Common myeloid progenitor, CD34-positive (primary cell): Measurements from ENCODE around the gene DCBLD1. TPM values are rescaled to one million over a fixed set of nuclear protein-coding genes. Genes with fewer than 3 reads are reported as not detected.
"Not testable (repeated sequence)": the region's sequence is repeated elsewhere in the genome, so short reads cannot be mapped to it uniquely, and the experiment has no call there.

Experiments used
- CTCF ChIA-PET: fragments of 350-600 bp; sonication (Branson Sonifier 250); formaldehyde crosslinking; loops from one replicate; lab custom pipeline; 2021; ENCODE audit warnings: antibody characterized with exemption; lab: Charles Lee
- POLR2A ChIA-PET: fragments of 350-600 bp; sonication (Branson Sonifier 250); formaldehyde crosslinking; loops from one replicate; lab custom pipeline; 2021; ENCODE audit warnings: antibody characterized with exemption; lab: Charles Lee
- DNase-seq, 3 donors: peaks; one replicate each; pipeline versions ENCODE4 v3.0.0 to v3.0.0-alpha.2; 2013
- H3K27ac ChIP-seq, 2 experiments: 1 replicate in 1 of 2; 2 replicates in 1 of 2; pipeline ENCODE4 v1.7.0; 2013; ENCODE audit warnings: inconsistent platforms in 2 of 2, low read length in 2 of 2, mild to moderate bottlenecking in 2 of 2, low read depth in 1 of 2, moderate library complexity in 1 of 2; ENCODE audit not compliant: severe bottlenecking in 2 of 2, insufficient read depth in 1 of 2, poor library complexity in 1 of 2
- H3K27me3 ChIP-seq, 5 experiments: replicated peaks in 2 of 5; 1 replicate in 3 of 5; 2 replicates in 2 of 5; pipeline versions ENCODE4 v1.6.1 to v1.7.0; 2013; ENCODE audit warnings: low read length in 4 of 5, mild to moderate bottlenecking in 2 of 5, moderate library complexity in 2 of 5, inconsistent platforms in 1 of 5; ENCODE audit not compliant: insufficient read depth in 5 of 5, control insufficient read depth in 4 of 5
- H3K36me3 ChIP-seq, 4 experiments: 1 replicate in 2 of 4; 2 replicates in 2 of 4; pipeline versions ENCODE4 v1.6.1 to v1.7.0; 2013; ENCODE audit warnings: low read length in 3 of 4, control low read depth in 1 of 4, mild to moderate bottlenecking in 1 of 4; ENCODE audit not compliant: control insufficient read depth in 4 of 4, insufficient read depth in 4 of 4
- H3K4me1 ChIP-seq, 4 experiments: 1 replicate in 3 of 4; 2 replicates in 1 of 4; pipeline versions ENCODE4 v1.6.1 to v1.7.1; 2013; ENCODE audit warnings: low read length in 3 of 4, mild to moderate bottlenecking in 3 of 4, control low read depth in 1 of 4, inconsistent platforms in 1 of 4, moderate library complexity in 1 of 4; ENCODE audit not compliant: control insufficient read depth in 4 of 4, insufficient read depth in 4 of 4; ENCODE audit errors: control extremely low read depth in 1 of 4
- H3K4me3 ChIP-seq, 7 experiments: 1 replicate in 4 of 7; 2 replicates in 3 of 7; pipeline versions ENCODE4 v1.5.1 to v1.7.0; 2013; ENCODE audit warnings: mild to moderate bottlenecking in 7 of 7, low read length in 6 of 7, moderate library complexity in 6 of 7, inconsistent platforms in 2 of 7, low read depth in 2 of 7, control low read depth in 1 of 7; ENCODE audit not compliant: insufficient read depth in 4 of 7, control insufficient read depth in 1 of 7; ENCODE audit errors: extremely low read depth in 1 of 7
- H3K9me3 ChIP-seq, 5 experiments: 1 replicate in 4 of 5; 2 replicates in 1 of 5; pipeline versions ENCODE4 v1.6.1 to v1.7.1; 2013; ENCODE audit warnings: low read length in 4 of 5, mild to moderate bottlenecking in 2 of 5, inconsistent platforms in 1 of 5, low read depth in 1 of 5, moderate library complexity in 1 of 5; ENCODE audit not compliant: control insufficient read depth in 4 of 5, insufficient read depth in 2 of 5; ENCODE audit errors: control extremely low read depth in 1 of 5
- WGBS: methylation state at CpG from one replicate; pipeline ENCODE4 v1.1.5; 2013; ENCODE audit not compliant: insufficient coverage; 5-methylcytosine and 5-hydroxymethylcytosine counted together
- polyA plus RNA-seq: library from polyadenylated mRNA; unstranded; fragments of 120-200 nt; gene quantifications from one replicate; pipeline ENCODE4 v1.2.1, GENCODE V29; 2013

The DCBLD1 gene
- polyA plus RNA-seq: 0.41 TPM

- DNase-seq: peak; percentile 47 to 72 (median 62)
- Histone ChIP-seq H3K27ac (no peak within 1 kb of the TSS), H3K4me3 (peak within 1 kb of the TSS; percentile 37 to 86 (median 74)), H3K4me1 (peaks cover 4 to 23% (median 20%) of the 10 kb centered on the region in 4 experiments), H3K36me3 (no peaks in the 10 kb centered on the region), H3K9me3 (no peaks in the 10 kb centered on the region), H3K27me3 (peaks cover 21 to 70% (median 27%) of the 10 kb centered on the region in 5 experiments)
- CTCF ChIA-PET: interaction anchor here (0.8 to 2.2 kb wide), 7 partner anchors 10 to 122 kb away, joined by 3 to 11 read pairs (median 4); no protein-coding TSS in a partner anchor
- POLR2A ChIA-PET: no interaction called here
- WGBS: under 1% methylated on average over 61 of the region's 96 CpGs
Measured at GRCh38 chr6:117482240-117483003, at the start of gene DCBLD1. TSS of gene DCBLD1 (plus strand) at chr6:117482674. CDS start at chr6:117482782, 108 bp downstream.

GRCh38 chr6:117440706-117441525 lies 41.6 kb upstream of the DCBLD1 start:
- Histone ChIP-seq H3K27ac (no peak overlapping the region), H3K36me3 (no peaks in the 10 kb centered on the region), H3K9me3 (no peaks in the 10 kb centered on the region), H3K4me1 (no peaks in the 10 kb centered on the region), H3K4me3 (no peak overlapping the region), H3K27me3 (peaks cover 0 to 13% (median 2%) of the 10 kb centered on the region in 5 experiments)
- CTCF ChIA-PET: no interaction called here
- POLR2A ChIA-PET: no interaction called here
- 100% methylated on average over 1 of the region's 2 CpGs for WGBS
- no peak for DNase-seq

GRCh38 chr6:117441824-117442264 lies 40.6 kb upstream of the DCBLD1 start:
- Histone ChIP-seq H3K27ac (no peak overlapping the region), H3K36me3 (no peaks in the 10 kb centered on the region), H3K27me3 (peaks cover 0 to 18% (median 4%) of the 10 kb centered on the region in 5 experiments), H3K9me3 (no peaks in the 10 kb centered on the region), H3K4me1 (no peaks in the 10 kb centered on the region), H3K4me3 (no peak overlapping the region)
- no peak for DNase-seq
- POLR2A ChIA-PET: no interaction called here
- 86% methylated on average over 1 of the region's 2 CpGs for WGBS
- CTCF ChIA-PET: no interaction called here

GRCh38 chr6:117442313-117442712 lies 40.2 kb upstream of the DCBLD1 start:
- POLR2A ChIA-PET, H3K4me1 ChIP-seq, H3K9me3 ChIP-seq, H3K36me3 ChIP-seq, H3K4me3 ChIP-seq, CTCF ChIA-PET, H3K27ac ChIP-seq, DNase-seq: not testable (repeated sequence)
- 93% methylated on average over 6 of the region's 8 CpGs for WGBS
- H3K27me3 ChIP-seq: peaks cover 2 to 21% (median 4%) of the 10 kb centered on the region in 5 experiments

GRCh38 chr6:117444600-117444999 lies 37.9 kb upstream of the DCBLD1 start:
- Histone ChIP-seq H3K4me1 (no peaks in the 10 kb centered on the region), H3K9me3 (no peaks in the 10 kb centered on the region), H3K27ac (no peak overlapping the region), H3K27me3 (peaks cover 3 to 39% (median 8%) of the 10 kb centered on the region in 5 experiments), H3K4me3 (no peak overlapping the region), H3K36me3 (no peaks in the 10 kb centered on the region)
- ChIA-PET CTCF (interaction anchor here (1.9 kb wide), 1 partner anchor 160 kb away, joined by 8 read pairs; no protein-coding TSS in a partner anchor), POLR2A (no interaction called here)
- 100% methylated on average over 1 of the region's 2 CpGs for WGBS
- no peak for DNase-seq

- 67% methylated on average over 1 of the region's 3 CpGs for WGBS
- H3K4me3 ChIP-seq: no peak overlapping the region
- H3K27me3 ChIP-seq: peaks cover 6 to 39% (median 13%) of the 10 kb centered on the region in 5 experiments
- no peaks in the 10 kb centered on the region for H3K9me3 ChIP-seq
- ChIA-PET POLR2A (no interaction called here), CTCF (interaction anchor here (1.5 kb wide), 1 partner anchor 116 kb away, joined by 3 read pairs; no protein-coding TSS in a partner anchor)
- no peaks in the 10 kb centered on the region for H3K4me1 ChIP-seq
- no peaks in the 10 kb centered on the region for H3K36me3 ChIP-seq
- no peak for DNase-seq
- no peak overlapping the region for H3K27ac ChIP-seq
Measured at GRCh38 chr6:117446861-117447260, 35.6 kb upstream of the DCBLD1 start.
